LNCaP clone FGC (cell line): Measurements from ENCODE around the gene GHR.

Source experiments
- DNase-seq: peaks from one replicate; pipeline ENCODE4 v3.0.0-alpha.2; 2011; ENCODE audit warnings: low read depth
- H3K4me3 ChIP-seq: 2 replicates; pipeline ENCODE4 v1.5.1; 2011; ENCODE audit warnings: mild to moderate bottlenecking, low read depth, low read length, control low read depth
- TF ChIP-seq, protein P1 (sequence below): IDR thresholded peaks from 2 replicates; pipeline ENCODE4 v1.5.1; 2012; ENCODE audit warnings: mild to moderate bottlenecking; ENCODE audit not compliant: control insufficient read depth, insufficient read depth; ENCODE audit errors: extremely low read depth

GHR gene

GRCh38 chr5:42604171-42604711 is 181.0 kb downstream of the GHR start:
- no peak overlapping the region for H3K4me3 ChIP-seq
- TF ChIP-seq, protein P1, sequence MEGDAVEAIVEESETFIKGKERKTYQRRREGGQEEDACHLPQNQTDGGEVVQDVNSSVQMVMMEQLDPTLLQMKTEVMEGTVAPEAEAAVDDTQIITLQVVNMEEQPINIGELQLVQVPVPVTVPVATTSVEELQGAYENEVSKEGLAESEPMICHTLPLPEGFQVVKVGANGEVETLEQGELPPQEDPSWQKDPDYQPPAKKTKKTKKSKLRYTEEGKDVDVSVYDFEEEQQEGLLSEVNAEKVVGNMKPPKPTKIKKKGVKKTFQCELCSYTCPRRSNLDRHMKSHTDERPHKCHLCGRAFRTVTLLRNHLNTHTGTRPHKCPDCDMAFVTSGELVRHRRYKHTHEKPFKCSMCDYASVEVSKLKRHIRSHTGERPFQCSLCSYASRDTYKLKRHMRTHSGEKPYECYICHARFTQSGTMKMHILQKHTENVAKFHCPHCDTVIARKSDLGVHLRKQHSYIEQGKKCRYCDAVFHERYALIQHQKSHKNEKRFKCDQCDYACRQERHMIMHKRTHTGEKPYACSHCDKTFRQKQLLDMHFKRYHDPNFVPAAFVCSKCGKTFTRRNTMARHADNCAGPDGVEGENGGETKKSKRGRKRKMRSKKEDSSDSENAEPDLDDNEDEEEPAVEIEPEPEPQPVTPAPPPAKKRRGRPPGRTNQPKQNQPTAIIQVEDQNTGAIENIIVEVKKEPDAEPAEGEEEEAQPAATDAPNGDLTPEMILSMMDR, result no peak
- DNase-seq, result no peak

DNA sequence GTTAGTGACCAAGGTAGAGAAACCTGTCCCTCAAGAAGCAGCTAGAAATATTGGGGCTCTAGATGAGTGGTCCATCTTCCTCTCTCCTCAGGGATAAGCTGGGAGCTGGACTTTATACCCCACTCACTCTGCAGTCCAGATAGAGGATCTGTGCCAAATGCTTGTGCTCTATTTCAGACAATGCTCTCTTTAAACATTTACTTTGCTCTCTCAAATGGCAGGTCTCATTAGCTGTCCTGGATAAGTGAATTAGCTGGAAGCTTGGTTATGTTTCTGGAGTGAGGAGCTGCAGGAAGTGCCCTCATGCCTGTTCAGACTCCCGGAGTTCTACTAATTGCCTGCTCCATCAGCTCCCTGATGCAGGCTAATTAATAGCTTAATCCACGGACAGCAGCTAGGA is 182.3 kb downstream of the GHR start:
- no peak for DNase-seq
- TF ChIP-seq, protein P1, result no peak
- no peak overlapping the region for H3K4me3 ChIP-seq

GRCh38 chr5:42606464-42606869 is 183.2 kb downstream of the GHR start:
- H3K4me3 ChIP-seq, result no peak overlapping the region
- no peak for DNase-seq
- TF ChIP-seq, protein P1, result no peak

- TF ChIP-seq, protein P1, result no peak
- H3K4me3 ChIP-seq, result no peak overlapping the region
- no peak for DNase-seq
Observed at GRCh38 chr5:42611437-42611836, 188.2 kb downstream of the GHR start.

GRCh38 chr5:42612750-42613366 is 189.6 kb downstream of the GHR start:
- TF ChIP-seq, protein P1, result no peak
- no peak overlapping the region for H3K4me3 ChIP-seq
- no peak for DNase-seq

DNA sequence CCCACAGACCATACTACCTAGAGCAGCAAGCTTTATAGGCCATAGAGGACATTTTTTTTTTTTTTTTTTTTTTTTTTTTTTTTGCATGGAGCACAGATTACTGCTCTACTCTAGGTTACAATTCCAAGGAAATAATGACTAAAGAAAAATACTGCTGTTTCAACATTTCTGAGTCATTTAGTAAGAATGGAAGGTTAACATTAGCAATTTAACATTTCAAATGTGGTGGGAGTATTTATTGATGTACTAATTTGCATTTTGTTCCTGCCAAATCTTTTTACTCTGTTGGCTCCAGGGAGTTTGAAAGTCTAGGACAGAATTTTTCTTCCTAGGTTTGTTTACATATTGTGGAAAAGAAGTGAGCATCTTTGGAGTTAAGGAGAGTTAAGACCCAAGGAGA is 191.3 kb downstream of the GHR start:
- DNase-seq, result no peak
- no peak overlapping the region for H3K4me3 ChIP-seq
- TF ChIP-seq, protein P1, result no peak
